Osteocyte (in vitro differentiated cells): ENCODE measurements around the gene BMP2K. TPM values are rescaled to one million over a fixed set of nuclear protein-coding genes. Genes with fewer than 3 reads are reported as not detected.

ENCODE experiments used
- DNase-seq: peaks from one replicate; pipeline ENCODE4 v3.0.0; 2021; ENCODE audit warnings: mixed read lengths; ENCODE audit not compliant: unreplicated experiment; ENCODE audit errors: extremely low spot score
- H3K27ac Mint-ChIP-seq: one replicate; pipeline ENCODE4 v1.8.0; 2021; ENCODE audit warnings: mild to moderate bottlenecking, mixed read lengths; ENCODE audit not compliant: unreplicated experiment
- H3K27me3 Mint-ChIP-seq: one replicate; pipeline ENCODE4 v1.8.0; 2021; ENCODE audit warnings: mixed read lengths; ENCODE audit not compliant: unreplicated experiment
- H3K36me3 Mint-ChIP-seq: one replicate; pipeline ENCODE4 v1.8.0; 2021; ENCODE audit warnings: mixed read lengths; ENCODE audit not compliant: unreplicated experiment
- H3K4me1 Mint-ChIP-seq: one replicate; pipeline ENCODE4 v1.8.0; 2021; ENCODE audit warnings: mixed read lengths; ENCODE audit not compliant: unreplicated experiment
- H3K4me3 Mint-ChIP-seq: one replicate; pipeline ENCODE4 v1.8.0; 2021; ENCODE audit warnings: mild to moderate bottlenecking, moderate library complexity, mixed read lengths; ENCODE audit not compliant: unreplicated experiment
- H3K9me3 Mint-ChIP-seq: one replicate; pipeline ENCODE4 v1.8.0; 2021; ENCODE audit warnings: mixed read lengths; ENCODE audit not compliant: unreplicated experiment
- CTCF ChIP-seq: fragments of 200-600 bp; sonication (generic); IDR thresholded peaks from 2 replicates; pipeline ENCODE4 v1.5.0; 2021; ENCODE audit warnings: antibody characterized with exemption, mild to moderate bottlenecking, moderate library complexity
- long read RNA-seq: library from polyadenylated mRNA; unstranded; transcript quantifications from one replicate; pipeline ENCODE4 v2.0.0, GENCODE V29; 2021
- total RNA-seq: library from RNA; stranded (reverse); gene quantifications from 2 replicates; pipeline ENCODE4 v1.2.1, GENCODE V29; 2021

Gene BMP2K
- 19.5 and 23.0 TPM in 2 replicates for total RNA-seq
- long read RNA-seq, full-length matches to known transcripts: 1 of 7 reads
- long read RNA-seq, partial matches to known transcripts: 1 of 7 reads
- long read RNA-seq, other reads (novel, unspliced or antisense): 5 of 7 reads

GRCh38 chr4:78776079-78776728 is at the start of gene BMP2K:
TSS of gene BMP2K (plus strand) at chr4:78776350. CDS start at chr4:78776544, 194 bp downstream.
- Mint-ChIP-seq H3K4me1 (peaks cover 10% of the 10 kb centered on the region), H3K27me3 (no peaks in the 10 kb centered on the region), H3K9me3 (no peaks in the 10 kb centered on the region), H3K27ac (peak within 1 kb of the TSS; percentile 99), H3K4me3 (peak within 1 kb of the TSS; percentile 93), H3K36me3 (no peaks in the 10 kb centered on the region)
- no peak for TF ChIP-seq CTCF
- DNase-seq: peak; percentile 93

- Mint-ChIP-seq H3K27ac (no peak overlapping the region), H3K36me3 (no peaks in the 10 kb centered on the region), H3K9me3 (no peaks in the 10 kb centered on the region), H3K27me3 (no peaks in the 10 kb centered on the region), H3K4me3 (no peak overlapping the region), H3K4me1 (no peaks in the 10 kb centered on the region)
- DNase-seq: no peak
- TF ChIP-seq CTCF: no peak
These were observed 49.6 kb upstream of the BMP2K start for GRCh38 chr4:78726546-78726945.

DNA sequence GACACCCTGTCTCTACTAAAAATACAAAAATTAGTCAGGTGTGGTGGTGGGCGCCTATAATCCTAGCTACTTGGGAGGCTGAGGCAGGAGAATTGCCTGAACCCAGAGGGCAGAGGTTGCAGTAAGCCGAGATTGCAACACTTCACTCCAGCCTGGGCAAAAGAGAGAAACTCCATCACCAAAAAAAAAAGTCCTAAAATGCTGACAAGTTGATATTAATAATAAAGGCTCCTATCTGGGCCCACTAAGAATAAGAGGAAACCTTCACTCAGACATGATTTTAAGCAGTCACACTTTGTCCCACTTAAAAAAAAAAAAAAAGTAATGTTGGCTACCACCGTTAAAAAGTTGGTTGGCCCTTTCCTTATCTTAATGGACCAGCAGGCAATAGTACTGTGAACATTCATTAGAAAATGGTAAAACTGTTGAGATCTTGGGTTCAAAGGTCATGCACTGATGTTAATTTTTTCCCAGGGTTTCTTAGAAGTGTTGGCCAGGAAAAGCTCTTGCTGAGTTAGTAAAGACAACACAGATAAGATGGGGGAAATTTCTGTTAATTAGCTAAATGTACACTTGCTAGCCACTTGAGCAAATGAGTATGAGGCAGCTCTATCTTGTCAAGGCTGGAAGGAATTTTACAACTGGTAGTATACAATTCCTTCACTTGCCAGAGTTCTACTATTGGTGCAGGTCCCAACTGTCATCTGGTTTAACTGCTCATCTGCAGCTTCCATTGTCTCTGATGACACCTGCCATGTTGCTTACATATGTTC is 43.6 kb upstream of the BMP2K start:
- H3K27me3 Mint-ChIP-seq: no peaks in the 10 kb centered on the region
- peaks cover 7% of the 10 kb centered on the region for H3K9me3 Mint-ChIP-seq
- H3K36me3 Mint-ChIP-seq: no peaks in the 10 kb centered on the region
- peaks cover 14% of the 10 kb centered on the region for H3K4me1 Mint-ChIP-seq
- H3K4me3 Mint-ChIP-seq: no peak overlapping the region
- DNase-seq: no peak
- H3K27ac Mint-ChIP-seq: no peak overlapping the region
- TF ChIP-seq CTCF: no peak

GRCh38 chr4:78734441-78735162 is 41.5 kb upstream of the BMP2K start:
- peak overlapping the region; percentile 67 for H3K27ac Mint-ChIP-seq
- DNase-seq: no peak
- no peaks in the 10 kb centered on the region for H3K36me3 Mint-ChIP-seq
- peaks cover 14% of the 10 kb centered on the region for H3K4me1 Mint-ChIP-seq
- no peak for TF ChIP-seq CTCF
- peaks cover 7% of the 10 kb centered on the region for H3K9me3 Mint-ChIP-seq
- no peak overlapping the region for H3K4me3 Mint-ChIP-seq
- no peaks in the 10 kb centered on the region for H3K27me3 Mint-ChIP-seq
